ENCODE data around the gene TCF25.

Gene TCF25

GRCh38 chr16:89949756-89950155 is 76.4 kb downstream of the TCF25 start:
- FAIRE-seq: no peak

GRCh38 chr16:89951509-89951908 is 78.1 kb downstream of the TCF25 start:
- no peak for FAIRE-seq

GRCh38 chr16:89952049-89952448 is 78.7 kb downstream of the TCF25 start:
- no peak for FAIRE-seq

- FAIRE-seq: no peak
Measured at GRCh38 chr16:89952551-89952950, 79.2 kb downstream of the TCF25 start.

GRCh38 chr16:89953671-89954406 is 80.4 kb downstream of the TCF25 start:
- FAIRE-seq: no peak

- no peak for FAIRE-seq
Measured at GRCh38 chr16:89954462-89954861, 81.1 kb downstream of the TCF25 start.

GRCh38 chr16:89955001-89955685 is 81.8 kb downstream of the TCF25 start:
- no peak for FAIRE-seq

GRCh38 chr16:89956505-89957215 is 83.3 kb downstream of the TCF25 start:
- FAIRE-seq: no peak

- FAIRE-seq: no peak
Measured at GRCh38 chr16:89957216-89957785, 83.9 kb downstream of the TCF25 start.

GRCh38 chr16:89958068-89958467 is 84.7 kb downstream of the TCF25 start:
- FAIRE-seq: no peak

- FAIRE-seq: no peak
Measured at GRCh38 chr16:89958596-89958995, 85.2 kb downstream of the TCF25 start.

- no peak for FAIRE-seq
Measured at GRCh38 chr16:89960966-89961365, 87.6 kb downstream of the TCF25 start.
